DMS 273 (cell line): Measurements from ENCODE around the gene KIRREL1.

ENCODE experiments used
- DNase-seq: peaks from one replicate; lab custom pipeline; 2025; ENCODE audit not compliant: unreplicated experiment; lab: John Stamatoyannopoulos, UW

Gene KIRREL1

DNA sequence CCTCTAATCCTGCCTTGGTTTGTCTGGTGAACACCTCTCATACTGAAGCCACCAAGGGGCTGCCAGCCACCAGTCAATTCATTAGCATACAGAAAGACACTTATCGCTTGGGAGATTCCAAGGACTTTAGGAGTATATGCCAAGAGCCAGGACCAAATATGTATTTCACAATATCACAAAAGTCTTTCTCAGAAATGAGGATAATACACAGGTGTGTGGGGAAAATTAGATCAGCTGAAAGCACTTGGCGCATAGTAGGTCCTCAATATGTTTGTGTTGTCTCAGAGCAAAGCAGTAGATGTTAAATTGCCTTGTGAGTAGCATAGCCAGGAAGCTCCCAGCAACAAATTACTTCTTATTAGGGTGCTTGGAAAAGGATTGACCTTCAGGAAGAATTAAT lies 34.1 kb downstream of the KIRREL1 start:
- no peak for DNase-seq

DNA sequence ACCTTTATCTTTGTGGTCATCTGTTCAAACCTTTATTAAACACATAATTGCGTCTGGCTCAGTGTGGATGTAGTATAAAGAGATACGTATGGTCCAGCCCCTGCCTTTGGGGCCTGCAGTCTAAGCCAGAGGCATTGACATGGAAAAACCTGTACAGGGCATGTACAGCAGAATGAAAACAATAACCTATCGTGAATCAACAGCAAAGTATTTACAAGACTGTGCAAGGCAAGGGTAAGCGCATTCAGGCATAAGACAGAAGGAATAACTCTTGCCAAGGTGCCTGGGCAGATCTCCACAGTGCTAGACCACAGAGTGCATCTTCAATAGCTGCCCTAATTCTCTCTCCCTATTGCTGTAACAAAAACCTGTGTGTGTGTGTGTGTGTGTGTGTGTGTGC lies 35.5 kb downstream of the KIRREL1 start:
- DNase-seq: no peak

DNA sequence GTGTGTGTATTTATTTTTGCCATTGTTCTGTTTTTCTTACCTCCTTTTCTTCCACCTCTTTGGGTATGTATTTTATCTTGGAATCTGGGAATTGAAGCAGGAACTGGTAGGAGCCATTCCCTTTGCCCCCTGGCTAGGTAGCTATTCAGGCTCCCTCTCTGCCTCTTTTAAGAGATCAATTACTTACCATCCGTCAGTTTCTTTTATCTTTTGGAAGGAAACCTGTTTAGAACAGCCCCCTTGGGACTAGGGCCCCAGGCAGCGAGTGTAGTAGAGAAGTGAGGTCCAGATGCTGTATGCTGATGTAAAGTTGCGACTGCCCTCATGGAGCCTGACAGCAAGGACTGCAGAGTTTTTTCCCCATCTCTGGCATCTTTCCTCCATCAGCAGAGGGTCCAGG lies 41.6 kb downstream of the KIRREL1 start:
- peak; percentile 87 for DNase-seq

DNA sequence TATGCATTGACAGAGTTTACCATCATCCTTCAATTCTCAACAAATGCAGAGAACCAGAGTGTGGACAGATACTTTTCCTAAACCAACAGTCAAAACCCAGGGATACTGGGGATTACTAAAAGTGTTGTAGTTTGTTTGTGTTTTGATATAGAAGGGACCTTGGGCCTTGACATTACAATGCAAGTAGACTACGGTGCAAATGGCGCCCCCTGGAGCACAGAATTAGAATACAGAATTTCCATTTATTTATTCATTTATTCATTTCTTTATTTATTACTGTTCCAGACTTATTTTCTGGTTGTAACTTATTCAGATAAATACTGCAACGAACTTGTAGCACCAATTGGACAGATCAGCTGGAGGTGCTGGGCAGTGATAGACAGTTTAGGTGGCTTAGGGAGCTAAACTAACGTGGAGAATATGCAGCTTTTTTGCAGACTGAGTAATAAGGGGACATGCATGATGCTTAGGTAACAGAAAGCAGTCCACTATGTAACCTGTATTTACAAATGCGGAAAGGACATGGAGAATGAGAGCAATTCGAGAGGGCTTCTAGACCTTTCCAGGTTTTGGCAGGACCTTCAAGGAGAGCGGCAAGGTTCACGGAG lies 42.6 kb downstream of the KIRREL1 start:
- peak; percentile 67 for DNase-seq

DNA sequence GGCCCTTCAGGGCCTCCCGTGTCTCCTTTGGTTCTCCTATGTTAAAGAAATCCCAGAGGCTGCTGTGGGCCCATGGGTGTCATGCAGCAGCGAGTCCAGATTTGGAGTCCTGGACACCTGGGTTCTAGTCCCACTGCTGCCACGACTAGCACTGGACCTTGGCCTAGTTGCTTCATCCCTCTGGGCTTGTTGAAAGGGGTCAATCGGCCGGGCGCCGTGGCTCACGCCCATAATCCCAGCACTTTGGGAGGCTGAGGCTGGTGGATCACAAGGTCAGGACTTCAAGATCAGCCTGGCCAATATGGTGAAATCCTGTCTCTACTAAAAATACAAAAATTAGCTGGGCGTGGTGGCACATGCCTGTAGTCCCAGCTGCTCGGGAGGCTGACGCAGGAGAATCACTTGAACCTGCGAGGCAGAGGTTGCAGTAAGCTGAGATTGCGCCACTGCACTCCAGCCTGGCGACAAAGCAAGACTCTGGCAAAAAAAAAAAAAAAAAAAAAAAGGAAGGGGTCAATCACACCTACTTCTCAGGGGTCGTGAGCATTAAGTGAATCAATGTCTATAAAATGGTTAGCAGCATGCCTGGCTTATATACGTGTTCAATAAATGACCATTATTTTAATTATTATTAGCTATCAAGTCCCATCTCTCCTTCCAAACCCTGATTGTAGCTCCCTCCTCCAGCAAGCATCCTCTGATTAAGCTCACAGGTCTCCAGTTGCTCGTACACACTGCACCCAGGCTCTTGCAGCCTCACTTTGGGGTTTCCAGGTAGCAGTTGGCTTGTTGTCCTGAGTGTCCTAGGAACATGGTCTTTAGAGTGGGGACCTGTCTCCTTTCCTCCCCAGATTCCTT lies 43.8 kb downstream of the KIRREL1 start:
- DNase-seq: peak; percentile 40

DNA sequence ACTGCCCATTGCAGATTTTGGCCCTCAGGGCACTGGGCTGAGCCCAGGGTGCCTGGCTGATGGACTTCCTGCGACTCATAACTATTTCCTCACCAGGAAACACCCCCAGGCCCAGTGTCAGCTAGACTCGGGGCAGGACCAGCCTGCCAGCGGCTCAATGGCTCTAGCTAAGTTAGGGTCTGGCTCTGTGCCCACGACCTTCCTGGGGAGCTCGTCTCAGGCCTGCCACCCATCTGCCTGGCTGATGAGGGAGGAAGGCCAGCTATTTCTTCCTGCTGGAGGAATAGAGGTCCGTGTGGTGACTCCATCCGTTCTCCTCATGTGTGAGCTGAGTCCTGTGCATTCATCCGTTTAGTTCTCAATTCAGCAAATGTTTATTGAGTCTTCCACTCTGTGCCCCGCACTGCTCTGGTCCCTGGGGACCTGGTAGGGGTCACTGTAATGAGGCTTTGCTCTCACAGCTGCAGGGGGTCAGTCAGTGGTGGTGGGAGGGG lies 44.5 kb downstream of the KIRREL1 start:
- peak; percentile 91 for DNase-seq

DNA sequence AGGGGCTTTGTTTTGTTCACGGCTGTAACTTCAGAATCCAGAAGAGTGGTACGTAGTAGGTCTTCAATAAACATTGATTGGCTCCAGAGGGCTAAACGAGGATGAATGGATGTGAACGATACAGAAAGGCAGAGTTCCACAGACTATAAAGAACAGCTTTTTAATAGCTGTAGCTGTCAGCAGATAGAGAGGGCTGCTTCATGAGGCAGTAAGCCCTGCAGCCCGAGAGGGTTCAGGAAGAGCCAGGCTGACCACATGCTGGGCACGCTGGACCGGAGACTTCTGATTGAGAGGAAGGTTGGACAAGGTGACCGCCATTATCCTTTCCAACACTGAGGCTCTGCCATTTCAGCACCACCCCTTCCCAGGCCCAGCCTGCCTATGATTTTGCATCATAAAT lies 45.3 kb downstream of the KIRREL1 start:
- no peak for DNase-seq

DNA sequence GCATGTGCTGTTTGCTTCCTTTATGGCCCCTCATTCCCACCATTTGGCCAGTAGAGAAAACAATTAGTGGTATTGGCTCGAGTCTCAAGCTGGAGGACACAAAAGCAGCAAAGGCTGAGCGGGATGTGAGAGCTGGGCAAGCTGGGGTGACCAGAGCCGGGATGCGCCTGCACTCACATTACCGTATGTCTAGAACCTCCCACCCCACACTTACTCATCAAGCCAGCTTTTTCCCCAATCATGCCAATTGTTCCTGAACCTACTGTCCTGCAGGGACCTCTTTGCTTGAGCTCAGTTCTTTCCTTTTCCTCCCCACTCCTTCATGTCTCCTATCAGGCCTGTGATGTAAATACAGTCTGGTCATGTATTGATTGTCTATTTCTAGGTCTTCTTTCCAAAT lies 45.9 kb downstream of the KIRREL1 start:
- DNase-seq: no peak

DNA sequence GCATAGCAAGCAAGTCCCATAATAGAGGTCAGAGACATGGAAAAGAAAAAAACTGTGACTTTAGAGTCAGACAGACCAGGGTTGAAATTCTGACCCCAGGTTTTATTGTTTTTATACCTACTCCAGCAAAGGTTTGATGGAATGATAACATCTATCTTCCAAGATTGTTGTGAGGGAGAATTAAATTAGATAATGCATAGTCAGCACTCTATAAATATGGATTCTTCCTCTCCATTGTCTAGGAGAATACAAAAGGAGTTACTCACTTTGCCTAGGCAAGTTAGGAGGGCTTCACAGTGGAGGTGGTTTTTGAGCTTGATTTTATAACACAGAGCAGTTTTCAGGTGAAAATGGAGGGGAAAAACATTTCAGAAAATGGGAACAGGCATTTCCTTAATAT lies 46.9 kb downstream of the KIRREL1 start:
- DNase-seq: no peak

DNA sequence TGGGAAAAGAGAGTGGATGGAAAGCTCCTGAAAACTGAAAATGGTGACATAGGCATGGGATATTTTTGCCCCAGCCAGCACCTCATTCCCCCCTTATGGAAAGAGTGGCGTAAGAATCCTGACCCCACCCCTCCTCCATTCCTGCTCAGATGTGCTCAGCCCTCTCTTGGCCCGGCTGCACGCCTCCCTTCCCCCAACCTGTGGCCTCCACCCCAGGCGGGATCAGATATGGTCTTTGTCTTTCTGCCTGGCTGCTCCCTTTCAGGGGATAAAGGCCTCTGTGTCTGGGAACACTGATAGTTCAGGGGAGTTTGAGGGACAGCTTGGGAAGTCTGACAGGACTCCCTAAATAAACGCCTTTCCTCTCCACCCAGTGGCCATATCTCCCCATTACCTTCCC lies 49.8 kb downstream of the KIRREL1 start:
- DNase-seq: no peak

DNA sequence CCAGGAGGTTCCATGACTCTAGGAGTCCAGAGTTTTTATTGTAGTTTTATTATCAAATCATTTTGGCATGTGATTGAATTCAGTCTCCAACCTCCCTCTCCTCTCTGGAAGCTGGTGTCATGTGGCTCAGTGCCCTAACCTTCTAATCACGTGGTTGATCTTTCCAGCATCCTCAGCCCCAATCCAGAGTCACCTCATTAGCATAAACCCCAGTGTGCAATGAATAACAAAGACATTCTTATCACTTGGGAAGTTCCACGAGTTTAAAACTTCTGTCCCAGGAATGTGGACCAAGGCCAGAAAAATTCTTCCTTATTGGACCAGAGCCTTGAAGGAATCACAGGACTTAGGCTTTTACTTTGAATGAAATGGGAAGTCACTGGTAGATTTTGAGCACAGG lies 52.2 kb downstream of the KIRREL1 start:
- DNase-seq: peak; percentile 14

DNA sequence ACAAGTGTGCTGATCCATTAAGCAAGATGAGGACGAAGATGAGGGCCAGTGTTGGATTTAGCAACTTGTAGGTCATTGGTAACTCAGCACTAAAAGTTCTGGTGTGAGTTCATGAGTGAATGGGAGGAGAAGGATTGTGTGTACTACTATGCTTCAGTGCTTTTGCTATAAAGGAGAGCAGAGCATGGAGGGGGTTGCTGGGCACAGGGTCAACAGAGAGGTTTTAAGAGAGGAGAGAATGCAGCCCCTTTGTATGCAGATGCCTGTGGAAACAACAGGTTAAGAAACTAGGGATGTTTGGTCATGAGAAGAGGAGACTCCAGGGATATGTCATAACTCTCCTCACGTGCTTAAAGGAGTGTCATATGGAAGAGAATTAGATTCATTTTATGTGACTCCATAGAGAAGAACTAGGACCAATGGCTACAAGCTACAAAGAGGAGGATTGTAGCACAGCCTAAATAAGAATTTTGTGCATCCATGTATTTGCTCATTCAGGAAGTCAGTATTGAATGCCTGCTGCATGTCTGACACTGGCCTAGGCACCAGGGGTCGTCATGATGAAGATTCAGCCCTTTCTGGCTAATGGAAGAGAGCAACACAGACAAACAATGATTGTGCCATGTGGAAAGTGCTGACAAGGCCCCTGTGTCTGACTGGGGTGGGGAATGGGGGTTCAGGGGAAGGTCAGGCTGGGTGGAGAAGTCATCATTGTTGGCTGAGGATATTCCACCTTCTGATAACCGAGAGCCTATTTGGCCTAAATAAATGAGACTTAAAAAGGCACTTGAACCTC lies 53.5 kb downstream of the KIRREL1 start:
- no peak for DNase-seq

DNA sequence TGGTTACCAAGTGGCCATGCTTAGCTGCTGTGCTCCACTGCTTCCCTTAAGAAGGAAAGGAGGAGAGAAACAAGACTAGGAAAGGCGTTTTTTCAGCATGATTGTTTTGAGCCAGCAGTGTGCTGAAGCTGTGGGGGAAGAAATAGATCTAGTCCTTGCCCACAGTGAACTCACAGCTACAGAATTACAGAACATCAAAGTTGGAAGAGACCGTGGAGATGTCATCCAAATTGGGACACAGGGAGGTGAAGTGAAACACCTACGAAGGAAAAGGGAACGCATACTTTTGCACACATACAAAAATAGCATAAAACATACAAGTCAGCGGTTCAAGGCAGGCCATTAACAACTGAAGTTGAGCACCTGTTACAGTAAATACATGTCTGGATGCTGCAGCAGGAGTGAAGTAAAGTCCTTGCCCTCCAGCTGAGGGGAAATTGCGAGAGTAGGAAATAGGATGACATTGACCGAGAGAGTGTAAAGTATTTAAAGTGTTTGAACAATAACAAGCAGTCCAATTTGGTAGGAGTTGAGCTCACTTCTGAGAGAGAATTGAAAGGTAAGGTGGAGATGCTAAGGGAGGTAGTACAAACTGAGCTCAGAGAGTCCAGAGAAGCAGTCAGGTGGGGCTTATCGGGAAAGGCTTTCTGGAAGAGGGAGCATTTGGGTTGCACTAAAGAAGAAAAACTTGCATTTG lies 55.1 kb downstream of the KIRREL1 start:
- no peak for DNase-seq

DNA sequence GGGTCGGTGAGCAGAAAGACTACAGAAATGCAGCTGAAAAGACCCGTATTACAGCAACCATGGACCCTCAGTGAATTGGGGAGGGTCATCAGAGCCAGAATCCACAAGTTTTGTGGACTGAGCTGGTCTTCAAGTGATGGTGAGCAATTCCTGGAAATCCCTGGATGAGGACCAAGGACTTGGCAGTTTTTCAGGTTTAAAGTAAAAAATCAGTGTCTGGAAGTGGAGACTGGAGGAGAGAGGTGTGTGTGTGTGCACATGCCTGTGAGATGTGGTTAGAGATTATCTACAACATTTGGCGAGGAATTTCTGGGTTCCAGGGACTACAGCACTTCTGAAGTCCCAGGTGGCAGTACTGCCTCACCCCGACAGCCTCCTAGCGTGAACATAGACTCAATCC lies 56.4 kb downstream of the KIRREL1 start:
- DNase-seq: no peak

DNA sequence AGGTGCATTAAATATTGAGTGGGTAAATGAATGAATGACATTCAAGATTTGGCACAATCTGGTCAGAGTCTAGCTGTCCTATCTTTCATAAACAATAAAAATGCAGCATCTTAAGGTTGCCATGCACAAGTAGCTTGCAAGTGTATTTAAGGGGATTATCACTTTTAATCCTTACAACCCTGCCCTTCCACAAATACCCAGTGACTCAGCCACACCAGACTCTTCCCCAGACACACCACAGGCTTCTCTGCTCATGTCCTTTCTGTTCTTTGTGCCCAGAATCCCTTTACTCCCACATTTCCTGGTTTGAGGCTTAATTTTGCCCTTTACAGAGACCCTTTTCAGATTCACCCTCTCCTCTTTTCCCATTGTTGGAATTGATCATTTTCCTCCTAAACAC lies 59.8 kb downstream of the KIRREL1 start:
- DNase-seq: no peak

DNA sequence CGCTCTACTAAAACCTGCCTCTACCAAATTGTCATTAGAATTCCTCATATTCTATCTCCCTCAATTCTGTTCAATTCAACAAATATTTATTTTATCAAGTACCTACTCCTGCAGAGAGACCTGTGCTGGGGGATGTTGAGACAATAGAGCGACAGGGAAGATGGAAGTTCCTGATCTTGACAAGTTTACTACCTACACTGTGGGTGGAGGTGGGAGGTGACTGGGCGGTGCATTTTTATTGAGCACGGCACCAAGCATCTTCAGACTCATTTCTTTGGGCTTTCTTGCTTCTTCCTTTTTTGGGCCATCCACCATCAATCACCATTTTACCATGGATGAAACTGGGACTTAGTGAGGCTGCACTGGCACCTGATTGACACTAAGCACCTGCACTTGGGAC lies 61.3 kb downstream of the KIRREL1 start:
- no peak for DNase-seq

DNA sequence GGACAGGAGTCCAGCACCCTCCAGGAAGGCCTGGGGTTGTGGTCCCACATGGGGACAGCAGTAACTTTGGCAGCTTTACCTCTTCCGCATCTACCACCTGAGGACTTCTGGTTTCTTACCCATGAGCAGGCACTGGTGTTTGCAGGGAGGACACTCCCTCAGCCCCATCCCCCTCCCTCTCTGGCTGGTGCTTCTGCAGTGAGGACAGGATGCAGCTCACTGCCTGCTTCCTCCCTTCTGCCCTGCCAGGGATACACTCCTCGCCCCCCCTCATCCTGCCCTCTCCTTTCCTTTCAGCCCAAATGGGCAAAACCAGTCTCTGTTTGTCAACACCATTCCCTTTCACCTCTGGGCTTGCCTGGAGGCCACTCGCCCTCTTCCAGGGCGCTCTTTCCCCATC lies 62.4 kb downstream of the KIRREL1 start:
- peak; percentile 8 for DNase-seq

DNA sequence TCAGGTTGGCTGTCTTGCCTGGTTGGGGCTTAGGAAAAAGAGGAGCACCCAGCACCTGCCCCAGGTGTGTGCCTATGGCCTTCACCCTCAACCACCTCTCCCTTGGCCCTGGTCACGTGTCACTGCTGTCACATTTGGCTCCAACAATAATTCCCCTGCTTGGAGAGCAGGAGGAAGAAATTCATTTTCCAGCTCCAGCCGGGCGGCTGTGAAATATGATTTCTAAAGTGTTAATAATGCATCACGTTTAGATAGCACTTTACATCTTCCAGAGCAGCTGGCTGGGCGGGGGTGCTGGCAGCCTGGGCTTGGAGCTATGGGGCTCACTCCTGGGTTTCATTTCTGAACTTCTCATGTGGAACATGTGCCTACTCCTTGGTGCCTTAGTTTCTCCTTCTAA lies 63.1 kb downstream of the KIRREL1 start:
- DNase-seq: no peak

DNA sequence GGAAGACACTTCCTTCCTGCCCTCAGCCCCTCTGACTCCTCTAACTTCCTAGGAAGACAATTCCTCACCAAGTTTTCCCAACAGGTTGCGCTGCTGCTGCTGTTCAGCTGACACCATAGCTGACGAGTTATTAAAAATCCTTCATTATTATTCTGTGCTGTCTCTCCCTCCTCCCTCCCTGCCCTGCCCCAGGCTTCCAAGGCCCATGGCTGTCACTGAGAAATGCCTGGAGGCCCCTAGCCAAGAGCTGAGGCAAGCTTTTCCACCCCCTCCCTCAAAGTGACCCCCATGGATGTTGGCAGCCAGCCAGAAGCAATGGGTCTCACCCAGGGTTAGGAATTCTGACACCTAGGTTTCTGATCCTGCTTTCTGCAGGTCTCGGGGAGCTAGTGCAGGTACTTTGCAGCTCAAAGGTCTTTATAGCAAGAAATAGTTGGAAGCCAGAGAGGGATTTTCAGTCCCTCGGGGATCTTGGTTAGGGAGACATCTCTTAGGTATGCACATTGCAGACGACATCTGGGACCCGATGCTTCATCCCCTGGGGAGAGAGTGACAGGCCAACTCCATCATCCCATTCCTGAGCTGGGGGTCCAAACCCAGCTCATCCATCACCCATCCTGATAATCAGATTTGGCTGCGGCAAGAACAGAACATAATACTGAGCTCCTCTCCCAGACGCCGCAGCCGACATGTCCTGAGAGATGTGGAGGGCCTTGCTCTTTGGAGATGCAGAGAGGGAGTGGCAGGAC lies 65.0 kb downstream of the KIRREL1 start:
- peak; percentile 17 for DNase-seq

DNA sequence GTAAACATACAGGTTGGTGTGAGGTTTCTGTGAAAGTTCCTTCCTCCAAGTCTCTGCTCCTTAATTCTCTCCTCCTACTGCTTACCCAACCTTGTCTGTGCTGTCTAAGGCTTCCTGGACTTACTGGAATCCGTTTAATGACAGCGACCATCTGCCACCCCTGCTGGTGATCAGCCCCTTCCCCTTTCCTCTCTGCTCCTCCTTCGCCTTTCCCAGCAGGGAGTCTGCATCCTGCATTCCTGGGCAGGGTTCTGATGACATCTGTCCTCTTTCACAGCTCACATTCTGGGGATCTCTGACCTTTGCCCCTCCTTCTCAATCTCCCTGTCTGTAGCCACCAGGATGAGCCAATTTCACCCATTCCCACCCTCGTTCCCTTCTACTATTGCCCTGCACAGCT lies 66.5 kb downstream of the KIRREL1 start:
- peak; percentile 81 for DNase-seq
